H9 (cell line): ENCODE results near the gene SLC15A3. TPM values are rescaled to one million over a fixed set of nuclear protein-coding genes. Genes with fewer than 3 reads are reported as not detected.

Experiments used
- DNase-seq: peaks from one replicate; pipeline ENCODE4 v3.0.0-alpha.2; 2017
- H2AFZ ChIP-seq: one replicate; pipeline ENCODE4 v1.6.1; 2013; ENCODE audit warnings: mild to moderate bottlenecking, low read length, control low read depth, moderate library complexity
- H2AK5ac ChIP-seq: 2 replicates; pipeline ENCODE4 v1.6.1; 2013; ENCODE audit warnings: low read length, control low read depth, mixed read lengths; ENCODE audit not compliant: insufficient read length
- H2BK120ac ChIP-seq: one replicate; pipeline ENCODE4 v1.6.1; 2013; ENCODE audit warnings: low read depth, mild to moderate bottlenecking, low read length, control low read depth, inconsistent platforms; ENCODE audit not compliant: poor library complexity, severe bottlenecking
- H2BK12ac ChIP-seq: 2 replicates; pipeline ENCODE4 v1.6.1; 2013; ENCODE audit warnings: low read length, control low read depth, mixed read lengths, low read depth; ENCODE audit not compliant: insufficient read length
- H2BK15ac ChIP-seq: 2 replicates; pipeline ENCODE4 v1.6.1; 2013; ENCODE audit warnings: low read depth, low read length, control low read depth
- H2BK20ac ChIP-seq: one replicate; pipeline ENCODE4 v1.6.1; 2013; ENCODE audit warnings: low read depth, mild to moderate bottlenecking, low read length, control low read depth, inconsistent platforms; ENCODE audit not compliant: poor library complexity, severe bottlenecking
- H2BK5ac ChIP-seq: 2 replicates; pipeline ENCODE4 v1.6.1; 2013; ENCODE audit warnings: low read length, control low read depth, mixed read lengths; ENCODE audit not compliant: insufficient read length
- H3K14ac ChIP-seq: 2 replicates; pipeline ENCODE4 v1.6.1; 2013; ENCODE audit warnings: low read length, control low read depth; ENCODE audit not compliant: insufficient read depth
- H3K18ac ChIP-seq: 2 replicates; pipeline ENCODE4 v1.6.1; 2013; ENCODE audit warnings: low read depth, mild to moderate bottlenecking, mixed read lengths, low read length, control low read depth; ENCODE audit not compliant: insufficient read length
- H3K23ac ChIP-seq: 2 replicates; pipeline ENCODE4 v1.6.1; 2013; ENCODE audit warnings: low read length, control low read depth, mixed read lengths, low read depth; ENCODE audit not compliant: insufficient read length
- H3K23me2 ChIP-seq: 2 replicates; pipeline ENCODE4 v1.6.1; 2013; ENCODE audit warnings: low read depth, mild to moderate bottlenecking, mixed read lengths, low read length, control low read depth; ENCODE audit not compliant: insufficient read length, poor library complexity, severe bottlenecking
- H3K27ac ChIP-seq: 2 replicates; pipeline ENCODE4 v1.5.1; 2013; ENCODE audit warnings: low read length, control low read depth, mixed read lengths, low read depth; ENCODE audit not compliant: insufficient read length
- H3K27me3 ChIP-seq: 2 replicates; pipeline ENCODE4 v1.6.1; 2013; ENCODE audit warnings: low read length, control low read depth, inconsistent platforms; ENCODE audit not compliant: insufficient read depth
- H3K4ac ChIP-seq: 2 replicates; pipeline ENCODE4 v1.6.1; 2013; ENCODE audit warnings: low read depth, mild to moderate bottlenecking, control low read depth, inconsistent platforms, low read length, moderate library complexity
- H3K4me1 ChIP-seq: 2 replicates; pipeline ENCODE4 v1.6.1; 2013; ENCODE audit warnings: low read length, control low read depth, inconsistent platforms; ENCODE audit not compliant: insufficient read depth
- H3K4me2 ChIP-seq: 2 replicates; pipeline ENCODE4 v1.6.1; 2013; ENCODE audit warnings: low read length, control low read depth, mixed read lengths; ENCODE audit not compliant: insufficient read length, insufficient read depth
- H3K56ac ChIP-seq: 2 replicates; pipeline ENCODE4 v1.6.1; 2013; ENCODE audit warnings: low read depth, mild to moderate bottlenecking, mixed read lengths, low read length, control low read depth; ENCODE audit not compliant: insufficient read length
- H3K79me1 ChIP-seq: 2 replicates; pipeline ENCODE4 v1.6.1; 2013; ENCODE audit warnings: low read depth, mild to moderate bottlenecking, moderate library complexity, low read length, control low read depth, inconsistent platforms; ENCODE audit not compliant: insufficient read depth, poor library complexity, severe bottlenecking
- H3K79me2 ChIP-seq: 2 replicates; pipeline ENCODE4 v1.6.1; 2013; ENCODE audit warnings: low read length, control low read depth, inconsistent platforms; ENCODE audit not compliant: insufficient read depth
- H3K9ac ChIP-seq: 2 replicates; pipeline ENCODE4 v1.6.1; 2013; ENCODE audit warnings: low read length, control low read depth, mixed read lengths; ENCODE audit not compliant: insufficient read length; ENCODE audit errors: extremely low read depth
- H3K9me3 ChIP-seq: one replicate; pipeline ENCODE4 v1.6.1; 2013; ENCODE audit warnings: low read depth, low read length, inconsistent platforms; ENCODE audit not compliant: control insufficient read depth
- H3T11ph ChIP-seq: one replicate; pipeline ENCODE4 v1.6.1; 2013; ENCODE audit warnings: mild to moderate bottlenecking, low read length, control low read depth, inconsistent platforms
- H4K20me1 ChIP-seq: one replicate; pipeline ENCODE4 v1.6.1; 2013; ENCODE audit not compliant: control insufficient read depth, insufficient read length, insufficient read depth
- H4K5ac ChIP-seq: 2 replicates; pipeline ENCODE4 v1.6.1; 2013; ENCODE audit warnings: low read depth, mild to moderate bottlenecking, mixed read lengths, low read length, control low read depth; ENCODE audit not compliant: insufficient read length
- H4K8ac ChIP-seq: replicated peaks from 2 replicates; pipeline ENCODE4 v1.6.1; 2013; ENCODE audit warnings: low read length, control low read depth, mixed read lengths, low read depth; ENCODE audit not compliant: insufficient read length
- H4K91ac ChIP-seq: 2 replicates; pipeline ENCODE4 v1.6.1; 2013; ENCODE audit warnings: low read depth, mild to moderate bottlenecking, moderate library complexity, mixed read lengths, low read length, control low read depth; ENCODE audit not compliant: insufficient read length
- H3K27ac Mint-ChIP-seq, 3 experiments: 2 replicates in 2 of 3; 3 replicates in 1 of 3; pipeline ENCODE4 v1.8.0; 2020 to 2021; ENCODE audit warnings: mixed read lengths in 3 of 3, mild to moderate bottlenecking in 1 of 3, moderate library complexity in 1 of 3
- H3K27me3 Mint-ChIP-seq: 2 replicates; pipeline ENCODE4 v1.8.0; 2021; ENCODE audit warnings: low read depth, mild to moderate bottlenecking, moderate library complexity, mixed read lengths
- H3K36me3 Mint-ChIP-seq, 3 experiments: 2 replicates in 2 of 3; 3 replicates in 1 of 3; pipeline ENCODE4 v1.8.0; 2020 to 2021; ENCODE audit warnings: low read depth in 3 of 3, mixed read lengths in 3 of 3; ENCODE audit not compliant: insufficient read depth in 1 of 3
- H3K4me1 Mint-ChIP-seq, 2 experiments: 2 replicates each; pipeline ENCODE4 v1.8.0; 2020; ENCODE audit warnings: mixed read lengths in 2 of 2
- H3K4me3 Mint-ChIP-seq, 2 experiments: 2 replicates in 1 of 2; 3 replicates in 1 of 2; pipeline ENCODE4 v1.8.0; 2020 to 2021; ENCODE audit warnings: mild to moderate bottlenecking in 2 of 2, mixed read lengths in 2 of 2, moderate library complexity in 1 of 2
- H3K9me3 Mint-ChIP-seq, 2 experiments: 2 replicates in 1 of 2; 3 replicates in 1 of 2; pipeline ENCODE4 v1.8.0; 2020; ENCODE audit warnings: mild to moderate bottlenecking in 2 of 2, mixed read lengths in 2 of 2, moderate library complexity in 1 of 2
- CTCF ChIP-seq: fragments of 200-600 bp; sonication (generic); conservative IDR thresholded peaks from 3 replicates; pipeline ENCODE4 v1.8.0; 2021; ENCODE audit warnings: antibody characterized with exemption, mild to moderate bottlenecking
- WGBS: extraction: QIAGEN DNeasy Blood & Tissue Kit; methylation state at CpG from one replicate; pipeline ENCODE4 v1.1.7; 2013; ENCODE audit warnings: missing lambda C conversion rate, low lambda C conversion rate, mixed read lengths; ENCODE audit not compliant: insufficient read length; ENCODE audit errors: extremely low coverage; 5-methylcytosine and 5-hydroxymethylcytosine counted together
- total RNA-seq: library from RNA; stranded (reverse); gene quantifications from 2 replicates; pipeline ENCODE4 v1.2.1, GENCODE V29; 2021

SLC15A3 gene
- total RNA-seq, 1 experiment from 2014 or later, result 7.0 TPM

- Histone ChIP-seq H3K4ac (no peak overlapping the region), H4K8ac (no peak overlapping the region), H2AFZ (no peak overlapping the region), H3K4me1 (no peaks in the 10 kb centered on the region), H4K20me1 (no peaks in the 10 kb centered on the region), H3K27me3 (no peaks in the 10 kb centered on the region), H2BK5ac (no peak overlapping the region), H3K27ac (no peak overlapping the region), H3T11ph (no peak overlapping the region), H4K91ac (no peak overlapping the region), H3K79me1 (no peaks in the 10 kb centered on the region), H3K9me3 (no peaks in the 10 kb centered on the region), H2BK120ac (no peak overlapping the region), H3K23me2 (no peaks in the 10 kb centered on the region), H3K23ac (no peak overlapping the region), H2BK15ac (no peak overlapping the region), H4K5ac (no peak overlapping the region), H2AK5ac (no peak overlapping the region), H3K56ac (no peak overlapping the region), H2BK20ac (no peak overlapping the region), H3K79me2 (no peaks in the 10 kb centered on the region), H3K9ac (no peak overlapping the region), H3K4me2 (no peak overlapping the region), H3K18ac (no peak overlapping the region), H3K14ac (no peak overlapping the region), H2BK12ac (no peak overlapping the region)
- WGBS, result no CpG with 5 or more reads among the region's 12 CpGs
- Mint-ChIP-seq H3K4me1 (peaks cover 12 to 18% of the 10 kb centered on the region in 2 experiments), H3K27me3 (peaks cover 2% of the 10 kb centered on the region), H3K27ac (peak overlapping the region in 1 of 3 experiments; percentile 18; a peak in 2 of 7 replicates), H3K36me3 (peaks cover 4 to 29% (median 23%) of the 10 kb centered on the region in 3 experiments; a peak in 6 of 7 replicates), H3K4me3 (no peak overlapping the region), H3K9me3 (no peaks in the 10 kb centered on the region)
- no peak for DNase-seq
- no peak for TF ChIP-seq CTCF
These were observed 14.8 kb downstream of the SLC15A3 start for GRCh38 chr11:60937144-60937527.
